SK-N-SH (cell line): ENCODE measurements around the gene CXXC4. TPM values are rescaled to one million over a fixed set of nuclear protein-coding genes. Genes with fewer than 3 reads are reported as not detected.

ENCODE experiments used
- CTCF ChIA-PET: fragments of 300-600, 350-600 bp; formaldehyde crosslinking; extraction: SDS; loops from one replicate; lab custom pipeline; 2021; lab: Yijun Ruan, JAX
- POLR2A ChIA-PET: fragments of 350-600 bp; sonication (Branson Sonifier 250); formaldehyde crosslinking; extraction: SDS; loops from one replicate; lab custom pipeline; 2020; ENCODE audit warnings: antibody characterized with exemption, inconsistent platforms; lab: Yijun Ruan, JAX
- DNase-seq: peaks from one replicate; pipeline ENCODE4 v3.0.0; 2012
- H2AFZ ChIP-seq: fragments of 200-600 bp; sonication (generic); 2 replicates; pipeline ENCODE4 v1.8.1; 2016; ENCODE audit warnings: antibody characterized with exemption, mild to moderate bottlenecking, low read depth
- H3F3A ChIP-seq: fragments of 200-600 bp; sonication (generic); replicated peaks from 2 replicates; pipeline ENCODE3; 2016; ENCODE audit warnings: antibody characterized with exemption, mild to moderate bottlenecking; ENCODE audit not compliant: insufficient read depth
- H3K27ac ChIP-seq, 2 experiments: fragments of 200-500 bp in 1 of 2; fragments of 200-600 bp in 1 of 2; sonication (Bioruptor generic) in 1 of 2; sonication (generic), shearing (Covaris generic) in 1 of 2; 2 replicates each; pipeline versions ENCODE4 v1.5.1 to v1.6.1; 2014 to 2016; ENCODE audit warnings: low read depth in 2 of 2, inconsistent platforms in 1 of 2, low read length in 1 of 2, mild to moderate bottlenecking in 1 of 2, mixed read lengths in 1 of 2
- H3K27me3 ChIP-seq: fragments of 200-600 bp; sonication (generic), shearing (Covaris generic); 2 replicates; pipeline ENCODE4 v1.6.1; 2016; ENCODE audit warnings: mixed run types; ENCODE audit not compliant: insufficient read depth
- H3K36me3 ChIP-seq, 2 experiments: fragments of 200-500 bp in 1 of 2; fragments of 200-600 bp in 1 of 2; sonication (Bioruptor generic) in 1 of 2; sonication (generic) in 1 of 2; replicated peaks in 1 of 2; 2 replicates each; pipeline versions ENCODE3 to v1.5.1; 2014 to 2016; ENCODE audit warnings: low read length in 1 of 2, mild to moderate bottlenecking in 1 of 2; ENCODE audit not compliant: insufficient read depth in 2 of 2, control insufficient read depth in 1 of 2
- H3K4me1 ChIP-seq, 2 experiments: fragments of 200-500 bp in 1 of 2; fragments of 200-600 bp in 1 of 2; sonication (Bioruptor generic) in 1 of 2; sonication (generic), shearing (Covaris generic) in 1 of 2; 2 replicates each; pipeline versions ENCODE4 v1.5.1 to v1.6.1; 2014 to 2016; ENCODE audit warnings: low read depth in 1 of 2, low read length in 1 of 2, mixed run types in 1 of 2; ENCODE audit not compliant: insufficient read depth in 2 of 2, control insufficient read depth in 1 of 2
- H3K4me2 ChIP-seq: fragments of 200-600 bp; sonication (generic), shearing (Covaris generic); 2 replicates; pipeline ENCODE4 v1.6.1; 2017; ENCODE audit warnings: mixed run types
- H3K4me3 ChIP-seq, 2 experiments: fragments of 200-500 bp in 1 of 2; fragments of 200-600 bp in 1 of 2; sonication (Bioruptor generic) in 1 of 2; sonication (generic), shearing (Covaris generic) in 1 of 2; 2 replicates each; pipeline versions ENCODE4 v1.5.1 to v1.8.1; 2014 to 2016; ENCODE audit warnings: low read depth in 2 of 2, inconsistent platforms in 1 of 2, low read length in 1 of 2, mild to moderate bottlenecking in 1 of 2, mixed read lengths in 1 of 2, moderate library complexity in 1 of 2
- H3K79me2 ChIP-seq: fragments of 200-600 bp; sonication (generic); 2 replicates; pipeline ENCODE4 v1.8.1; 2017; ENCODE audit warnings: mild to moderate bottlenecking; ENCODE audit not compliant: insufficient read depth
- H3K9ac ChIP-seq: fragments of 200-600 bp; sonication (generic); 2 replicates; pipeline ENCODE4 v1.6.1; 2017; ENCODE audit warnings: mixed run types
- H3K9me2 ChIP-seq: fragments of 200-600 bp; sonication (generic); 2 replicates; pipeline ENCODE4 v1.6.1; 2017; ENCODE audit warnings: mixed run types
- H3K9me3 ChIP-seq: fragments of 200-600 bp; sonication (generic); 2 replicates; pipeline ENCODE4 v1.6.1; 2017; ENCODE audit warnings: mixed run types, mild to moderate bottlenecking, moderate library complexity
- H4K20me1 ChIP-seq: fragments of 200-600 bp; sonication (generic); 2 replicates; pipeline ENCODE4 v1.6.1; 2017; ENCODE audit warnings: mild to moderate bottlenecking, mixed run types; ENCODE audit not compliant: insufficient read depth
- CHD2 ChIP-seq: fragments of 150-350 bp; IDR thresholded peaks from 2 replicates; pipeline ENCODE4 v1.6.1; 2018; ENCODE audit warnings: low read length; ENCODE audit not compliant: partially characterized antibody
- CTCF ChIP-seq: fragments of 200-600 bp; sonication (generic); IDR thresholded peaks from 2 replicates; pipeline ENCODE4 v1.6.1; 2017; ENCODE audit warnings: antibody characterized with exemption, mild to moderate bottlenecking, moderate library complexity
- ELF1 ChIP-seq: IDR thresholded peaks from 2 replicates; pipeline ENCODE4 v1.4.0; 2012
- EZH2phosphoT487 ChIP-seq: fragments of 200-600 bp; sonication (generic); IDR thresholded peaks from 2 replicates; pipeline ENCODE4 v1.6.1; 2017; ENCODE audit warnings: low read depth, mixed run types, mild to moderate bottlenecking, antibody characterized with exemption, moderate library complexity, borderline replicate concordance
- FOXJ3 ChIP-seq: sonication (generic); formaldehyde crosslinking; IDR thresholded peaks from 2 replicates; pipeline ENCODE4 v1.5.1; 2020; ENCODE audit warnings: mild to moderate bottlenecking, missing genetic modification reagents
- JUND ChIP-seq: IDR thresholded peaks from 2 replicates; pipeline ENCODE4 v1.4.0; 2012
- NRF1 ChIP-seq: IDR thresholded peaks from 2 replicates; pipeline ENCODE4 v1.6.1; 2012; ENCODE audit warnings: low read depth, mild to moderate bottlenecking, low read length
- RXRA ChIP-seq: IDR thresholded peaks from 2 replicates; pipeline ENCODE4 v1.4.0; 2012; ENCODE audit warnings: low read depth, mild to moderate bottlenecking, borderline replicate concordance
- SIN3A ChIP-seq: IDR thresholded peaks from 2 replicates; pipeline ENCODE4 v1.6.1; 2012; ENCODE audit warnings: low read depth, mild to moderate bottlenecking, low read length, moderate library complexity, borderline replicate concordance
- SMC3 ChIP-seq: IDR thresholded peaks from 2 replicates; pipeline ENCODE4 v1.6.1; 2012; ENCODE audit warnings: low read depth, low read length, improper control_type of control experiment
- TEAD4 ChIP-seq: IDR thresholded peaks from 2 replicates; pipeline ENCODE4 v1.4.0; 2012; ENCODE audit warnings: mild to moderate bottlenecking, borderline replicate concordance; ENCODE audit not compliant: insufficient read depth
- USF1 ChIP-seq: IDR thresholded peaks from 2 replicates; pipeline ENCODE4 v1.4.0; 2012; ENCODE audit warnings: low read depth, borderline replicate concordance
- USF2 ChIP-seq: fragments of 150-350 bp; IDR thresholded peaks from 2 replicates; pipeline ENCODE4 v1.6.1; 2017; ENCODE audit warnings: antibody characterized with exemption, low read length, low read depth, borderline replicate concordance
- YY1 ChIP-seq: IDR thresholded peaks from 2 replicates; pipeline ENCODE4 v1.4.0; 2012; ENCODE audit warnings: low read depth, mild to moderate bottlenecking
- ZBTB33 ChIP-seq: IDR thresholded peaks from 2 replicates; pipeline ENCODE4 v1.4.0; 2012; ENCODE audit warnings: low read depth, borderline replicate concordance
- WGBS: methylation state at CpG from one replicate; pipeline ENCODE4 v1.1.6; 2017; ENCODE audit warnings: low lambda C conversion rate; 5-methylcytosine and 5-hydroxymethylcytosine counted together
- polyA plus RNA-seq, 3 experiments: library from polyadenylated mRNA; depleted of rRNA; stranded (reverse); fragments of >200 nt; gene quantifications; 2 replicates each; pipeline ENCODE4 v1.2.3, GENCODE V29; 2012

Gene CXXC4
- polyA plus RNA-seq, 1 of the 3 experiments (the other 2 are of a cell fraction) = 0.02 TPM

- ChIA-PET POLR2A (no interaction called here), CTCF (interaction anchor here (1.2 kb wide), 1 partner anchor 22 kb away, joined by 3 read pairs; no protein-coding TSS in a partner anchor)
- 35% methylated on average over 1 of the region's 1 CpG for WGBS
These were observed 21.9 kb downstream of the CXXC4 start for GRCh38 chr4:104472766-104473165.

GRCh38 chr4:104470770-104471169, 23.9 kb downstream of the CXXC4 start:
- no peaks in the 10 kb centered on the region for H4K20me1 ChIP-seq
- WGBS = 53% methylated on average over 1 of the region's 1 CpG
- DNase-seq = no peak
- H3K9me3 ChIP-seq = no peaks in the 10 kb centered on the region
- H3K36me3 ChIP-seq = no peaks in the 10 kb centered on the region
- no peaks in the 10 kb centered on the region for H3K27me3 ChIP-seq
- POLR2A ChIA-PET = no interaction called here
- H3K9me2 ChIP-seq = no peaks in the 10 kb centered on the region
- CTCF ChIA-PET = no interaction called here
- H3K4me2 ChIP-seq = no peak overlapping the region
- H3K4me3 ChIP-seq = no peak overlapping the region
- no peak overlapping the region for H2AFZ ChIP-seq
- H3K4me1 ChIP-seq = no peaks in the 10 kb centered on the region; a peak in 2 of 4 replicates
- no peak overlapping the region for H3K27ac ChIP-seq
- H3K9ac ChIP-seq = no peak overlapping the region
- no peaks in the 10 kb centered on the region for H3F3A ChIP-seq
- no peak for TF ChIP-seq ELF1
- H3K79me2 ChIP-seq = no peaks in the 10 kb centered on the region

More at GRCh38 chr4:104472766-104473165, 21.9 kb downstream of the CXXC4 start:
- no peaks in the 10 kb centered on the region for H3K9me3 ChIP-seq
- no peaks in the 10 kb centered on the region for H3K36me3 ChIP-seq
- no peaks in the 10 kb centered on the region for H3F3A ChIP-seq
- H3K4me3 ChIP-seq = no peak overlapping the region
- H3K4me2 ChIP-seq = no peak overlapping the region
- no peak overlapping the region for H3K9ac ChIP-seq
- H3K4me1 ChIP-seq = no peaks in the 10 kb centered on the region; a peak in 1 of 4 replicates
- H2AFZ ChIP-seq = no peak overlapping the region
- TF ChIP-seq NRF1 (no peak), YY1 (no peak), CHD2 (no peak), USF1 (no peak)
- TF ChIP-seq, all 33 proteins: peak for 0
- H3K27ac ChIP-seq = no peak overlapping the region
- DNase-seq = no peak
- no peaks in the 10 kb centered on the region for H3K9me2 ChIP-seq
- H3K27me3 ChIP-seq = no peaks in the 10 kb centered on the region
- no peaks in the 10 kb centered on the region for H4K20me1 ChIP-seq
- no peaks in the 10 kb centered on the region for H3K79me2 ChIP-seq

- no peaks in the 10 kb centered on the region for H3K36me3 ChIP-seq
- H3K27me3 ChIP-seq = no peaks in the 10 kb centered on the region
- H3F3A ChIP-seq = no peaks in the 10 kb centered on the region
- ChIA-PET POLR2A (no interaction called here), CTCF (interaction anchor here (0.8 to 1.7 kb wide), 2 partner anchors 18 to 75 kb away, joined by 3 to 7 read pairs; no protein-coding TSS in a partner anchor)
- H2AFZ ChIP-seq = no peak overlapping the region
- H3K9me3 ChIP-seq = no peaks in the 10 kb centered on the region
- H3K4me2 ChIP-seq = no peak overlapping the region
- H3K4me3 ChIP-seq = no peak overlapping the region
- H3K9ac ChIP-seq = no peak overlapping the region
- DNase-seq = no peak
- no peaks in the 10 kb centered on the region for H3K79me2 ChIP-seq
- H3K9me2 ChIP-seq = no peaks in the 10 kb centered on the region
- no peaks in the 10 kb centered on the region for H4K20me1 ChIP-seq
- H3K4me1 ChIP-seq = no peaks in the 10 kb centered on the region; a peak in 1 of 4 replicates
- H3K27ac ChIP-seq = no peak overlapping the region
- TF ChIP-seq ZBTB33 = no peak
- TF ChIP-seq JUND = no peak
- TF ChIP-seq CHD2 = no peak
- TF ChIP-seq CTCF = no peak
- no peak for TF ChIP-seq USF2
- TF ChIP-seq SIN3A = no peak
- TF ChIP-seq YY1 = no peak
- no peak for TF ChIP-seq SMC3
- no peak for TF ChIP-seq RXRA
- no peak for TF ChIP-seq USF1
- no peak for TF ChIP-seq ELF1
- TF ChIP-seq TEAD4 = no peak
- no peak for TF ChIP-seq EZH2phosphoT487
- TF ChIP-seq FOXJ3 (CRISPR knock-in tag) = no peak
These were observed 24.9 kb downstream of the CXXC4 start for GRCh38 chr4:104469794-104470193.
